Astrocyte (in vitro differentiated cells and primary cell): ENCODE data around the gene PLD5.

ENCODE experiments used
- CTCF ChIP-seq: IDR thresholded peaks from 2 replicates; pipeline ENCODE4 v1.5.1; 2011; ENCODE audit warnings: low read depth, mild to moderate bottlenecking, inconsistent platforms, low read length, moderate library complexity; ENCODE audit not compliant: insufficient read depth
- EZH2 ChIP-seq: IDR thresholded peaks from 2 replicates; pipeline ENCODE4 v1.6.1; 2012; ENCODE audit warnings: mild to moderate bottlenecking, low read length, inconsistent platforms; ENCODE audit not compliant: insufficient read depth

- no peak for TF ChIP-seq EZH2
- TF ChIP-seq CTCF = no peak
Measured at GRCh38 chr1:242212401-242212800, 312.1 kb downstream of the PLD5 start.
